Astrocyte (in vitro differentiated cells and primary cell): ENCODE measurements around the gene ARMH1. TPM values are rescaled to one million over a fixed set of nuclear protein-coding genes. Genes with fewer than 3 reads are reported as not detected.

Experiments
- DNase-seq: peaks from one replicate; pipeline ENCODE4 v3.0.0-alpha.2; 2010; ENCODE audit warnings: low read depth
- FAIRE-seq: peaks from 2 replicates; lab custom pipeline; 2011; peaks lifted over from hg19 to GRCh38; lab: Jason Lieb, UNC
- H2AFZ ChIP-seq: 2 replicates; pipeline ENCODE4 v1.6.0; 2012; ENCODE audit warnings: low read depth, low read length, inconsistent platforms
- H3K27ac ChIP-seq: 2 replicates; pipeline ENCODE4 v1.5.1; 2011; ENCODE audit warnings: low read depth, low read length, inconsistent platforms
- H3K27me3 ChIP-seq: 2 replicates; pipeline ENCODE4 v1.6.0; 2011; ENCODE audit warnings: low read length, inconsistent platforms; ENCODE audit not compliant: insufficient read depth
- H3K36me3 ChIP-seq: 2 replicates; pipeline ENCODE4 v1.5.1; 2011; ENCODE audit warnings: low read length, inconsistent platforms; ENCODE audit not compliant: insufficient read depth
- H3K4me1 ChIP-seq: 2 replicates; pipeline ENCODE4 v1.5.1; 2011; ENCODE audit warnings: low read length, inconsistent platforms; ENCODE audit not compliant: insufficient read depth
- H3K4me2 ChIP-seq: 2 replicates; pipeline ENCODE4 v1.6.0; 2012; ENCODE audit warnings: low read length, inconsistent platforms
- H3K4me3 ChIP-seq: 2 replicates; pipeline ENCODE4 v1.5.1; 2011; ENCODE audit warnings: low read depth, mild to moderate bottlenecking, low read length, inconsistent platforms; ENCODE audit not compliant: insufficient read depth
- H3K79me2 ChIP-seq: 2 replicates; pipeline ENCODE4 v1.6.0; 2012; ENCODE audit warnings: mild to moderate bottlenecking, low read length, inconsistent platforms; ENCODE audit not compliant: insufficient read depth
- H3K9ac ChIP-seq: 2 replicates; pipeline ENCODE4 v1.6.0; 2012; ENCODE audit warnings: mild to moderate bottlenecking, low read length, inconsistent platforms
- H3K9me3 ChIP-seq: 2 replicates; pipeline ENCODE4 v1.5.1; 2012; ENCODE audit warnings: low read depth, mild to moderate bottlenecking, low read length, inconsistent platforms; ENCODE audit not compliant: insufficient read depth
- H4K20me1 ChIP-seq: 2 replicates; pipeline ENCODE4 v1.6.0; 2012; ENCODE audit warnings: low read length, inconsistent platforms; ENCODE audit not compliant: insufficient read depth
- H3K27ac Mint-ChIP-seq: one replicate; pipeline ENCODE4 v1.8.0; 2021; ENCODE audit warnings: mild to moderate bottlenecking, mixed read lengths; ENCODE audit not compliant: unreplicated experiment
- H3K27me3 Mint-ChIP-seq: one replicate; pipeline ENCODE4 v1.8.0; 2021; ENCODE audit warnings: low read depth, mixed read lengths; ENCODE audit not compliant: unreplicated experiment
- H3K36me3 Mint-ChIP-seq: one replicate; pipeline ENCODE4 v1.8.0; 2021; ENCODE audit warnings: low read depth, mixed read lengths; ENCODE audit not compliant: unreplicated experiment
- H3K4me1 Mint-ChIP-seq: one replicate; pipeline ENCODE4 v1.8.0; 2021; ENCODE audit warnings: low read depth, mixed read lengths; ENCODE audit not compliant: unreplicated experiment
- H3K4me3 Mint-ChIP-seq: one replicate; pipeline ENCODE4 v1.8.0; 2021; ENCODE audit warnings: mild to moderate bottlenecking, moderate library complexity, mixed read lengths; ENCODE audit not compliant: unreplicated experiment
- H3K9me3 Mint-ChIP-seq: one replicate; pipeline ENCODE4 v1.8.0; 2021; ENCODE audit warnings: mild to moderate bottlenecking, mixed read lengths; ENCODE audit not compliant: unreplicated experiment
- CTCF ChIP-seq: IDR thresholded peaks from 2 replicates; pipeline ENCODE4 v1.5.1; 2011; ENCODE audit warnings: low read depth, mild to moderate bottlenecking, inconsistent platforms, low read length, moderate library complexity; ENCODE audit not compliant: insufficient read depth
- EZH2 ChIP-seq: IDR thresholded peaks from 2 replicates; pipeline ENCODE4 v1.6.1; 2012; ENCODE audit warnings: mild to moderate bottlenecking, low read length, inconsistent platforms; ENCODE audit not compliant: insufficient read depth
- total RNA-seq: library from RNA; stranded (reverse); gene quantifications from 2 replicates; pipeline ENCODE4 v1.2.1, GENCODE V29; 2021

The ARMH1 gene
- total RNA-seq, 1 donor from 2014 or later = 2.5 TPM

DNA sequence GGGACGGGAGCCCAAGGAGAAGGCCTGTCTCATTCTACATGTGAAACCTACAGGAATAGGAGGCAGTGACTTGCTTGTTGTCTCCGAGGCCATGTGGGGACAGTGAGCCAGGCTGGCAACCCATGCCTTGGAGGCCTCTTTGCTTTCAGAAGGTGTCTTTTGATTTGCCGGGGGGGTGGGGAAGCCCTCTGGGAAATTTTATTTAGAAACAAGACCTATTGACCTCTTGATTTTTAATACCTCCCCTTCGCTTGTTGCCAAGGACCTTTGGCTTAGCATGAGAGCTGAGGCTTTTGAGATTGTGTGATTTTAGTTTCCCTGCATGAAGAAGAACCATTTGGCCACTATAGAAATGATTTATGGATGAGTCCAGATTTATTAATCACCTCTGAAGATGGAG lies 4.1 kb downstream of the ARMH1 start:
- no peak overlapping the region for H3K27ac Mint-ChIP-seq
- Histone ChIP-seq H3K79me2 (no peaks in the 10 kb centered on the region), H2AFZ (no peak overlapping the region), H3K27me3 (no peaks in the 10 kb centered on the region), H4K20me1 (no peaks in the 10 kb centered on the region), H3K4me1 (peaks cover 13% of the 10 kb centered on the region), H3K36me3 (no peaks in the 10 kb centered on the region), H3K27ac (no peak overlapping the region), H3K4me3 (no peak overlapping the region), H3K9ac (no peak overlapping the region), H3K9me3 (no peaks in the 10 kb centered on the region), H3K4me2 (no peak overlapping the region)
- DNase-seq (no peak), FAIRE-seq (no peak)
- H3K4me3 Mint-ChIP-seq = no peak overlapping the region
- peaks cover 5% of the 10 kb centered on the region for H3K4me1 Mint-ChIP-seq
- peaks cover 7% of the 10 kb centered on the region for H3K9me3 Mint-ChIP-seq
- TF ChIP-seq CTCF (no peak), EZH2 (no peak)
- H3K36me3 Mint-ChIP-seq = peaks cover 17% of the 10 kb centered on the region
- no peaks in the 10 kb centered on the region for H3K27me3 Mint-ChIP-seq

DNA sequence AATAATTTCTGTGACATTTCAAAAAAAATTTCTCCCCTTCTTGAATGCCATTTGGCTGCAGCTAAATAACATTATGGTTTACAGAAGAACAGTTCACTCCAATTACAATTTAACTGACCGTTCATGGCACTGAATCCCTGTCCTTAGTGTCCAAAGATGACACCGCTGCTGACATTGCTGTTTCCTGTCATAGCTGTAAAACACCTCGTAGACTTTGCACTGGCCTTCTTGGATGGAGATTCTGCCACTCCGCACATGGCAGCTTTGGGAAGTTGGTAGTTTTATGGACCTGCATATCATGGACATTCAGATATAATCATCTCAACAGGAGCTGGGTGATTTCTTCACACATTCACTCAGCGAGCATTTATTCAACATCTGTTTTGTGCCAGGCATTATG lies 5.0 kb downstream of the ARMH1 start:
- Histone ChIP-seq H3K4me3 (no peak overlapping the region), H3K36me3 (no peaks in the 10 kb centered on the region), H4K20me1 (no peaks in the 10 kb centered on the region), H3K4me2 (no peak overlapping the region), H3K9me3 (no peaks in the 10 kb centered on the region), H3K27me3 (no peaks in the 10 kb centered on the region), H3K79me2 (no peaks in the 10 kb centered on the region), H2AFZ (no peak overlapping the region), H3K9ac (no peak overlapping the region), H3K4me1 (peaks cover 13% of the 10 kb centered on the region), H3K27ac (no peak overlapping the region)
- H3K9me3 Mint-ChIP-seq = peaks cover 7% of the 10 kb centered on the region
- peaks cover 17% of the 10 kb centered on the region for H3K36me3 Mint-ChIP-seq
- TF ChIP-seq EZH2 = no peak
- no peak for TF ChIP-seq CTCF
- H3K4me1 Mint-ChIP-seq = peaks cover 4% of the 10 kb centered on the region
- DNase-seq = no peak
- no peak overlapping the region for H3K27ac Mint-ChIP-seq
- no peak overlapping the region for H3K4me3 Mint-ChIP-seq
- H3K27me3 Mint-ChIP-seq = no peaks in the 10 kb centered on the region
- FAIRE-seq = no peak

DNA sequence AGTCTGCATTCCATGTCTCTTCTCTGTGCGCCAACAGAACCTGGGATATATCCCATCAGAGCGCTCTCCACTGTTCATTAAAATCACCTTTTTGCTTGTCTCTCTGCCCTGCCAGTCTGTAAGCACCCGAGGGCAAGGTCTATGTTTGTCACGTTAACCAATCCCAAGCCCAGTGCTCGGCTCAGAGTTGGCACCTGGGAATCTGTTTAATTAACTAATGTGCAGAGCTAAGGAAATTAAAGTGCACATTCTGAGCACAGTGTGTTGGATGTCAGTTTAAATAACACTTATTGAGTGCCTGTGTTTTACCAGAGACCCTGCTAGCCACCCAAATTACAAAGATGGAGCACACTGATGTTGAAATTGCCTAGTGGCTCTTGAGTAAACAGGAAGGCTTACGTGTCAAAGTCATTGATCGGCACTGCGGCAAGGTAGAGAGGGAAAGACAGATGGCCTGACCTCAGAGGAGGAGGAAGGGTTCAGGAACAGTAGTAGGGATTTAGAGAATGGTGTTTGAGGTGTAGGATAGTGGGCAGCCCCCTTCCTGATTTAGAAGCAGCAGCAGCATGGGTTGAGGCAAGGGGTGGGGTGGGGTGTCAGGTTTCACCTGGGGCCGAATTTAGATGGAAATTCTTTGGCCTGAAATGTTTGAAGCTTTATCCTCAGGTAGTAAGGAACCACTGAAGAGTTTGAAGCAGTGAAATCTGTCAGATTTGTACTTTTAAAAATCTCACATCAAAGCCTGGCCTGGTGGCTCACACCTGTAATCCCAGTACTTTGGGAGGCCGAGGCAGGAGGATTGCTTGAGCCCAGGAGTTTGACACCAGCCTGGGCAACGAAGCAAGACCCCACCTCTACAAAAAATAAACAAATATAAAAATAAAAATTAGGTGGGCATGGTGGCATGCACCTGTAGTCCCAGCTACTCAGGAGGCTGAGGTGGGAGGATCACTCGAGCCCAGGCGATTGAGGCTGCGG lies 7.7 kb downstream of the ARMH1 start:
- no peak for TF ChIP-seq EZH2
- TF ChIP-seq CTCF = no peak
- Histone ChIP-seq H3K79me2 (no peaks in the 10 kb centered on the region), H3K4me2 (no peak overlapping the region), H3K4me1 (no peaks in the 10 kb centered on the region), H3K27me3 (no peaks in the 10 kb centered on the region), H3K9me3 (no peaks in the 10 kb centered on the region), H3K27ac (no peak overlapping the region), H3K36me3 (no peaks in the 10 kb centered on the region), H3K9ac (no peak overlapping the region), H3K4me3 (no peak overlapping the region), H2AFZ (no peak overlapping the region), H4K20me1 (no peaks in the 10 kb centered on the region)
- peaks cover 17% of the 10 kb centered on the region for H3K36me3 Mint-ChIP-seq
- no peaks in the 10 kb centered on the region for H3K27me3 Mint-ChIP-seq
- H3K27ac Mint-ChIP-seq = no peak overlapping the region
- peaks cover 7% of the 10 kb centered on the region for H3K9me3 Mint-ChIP-seq
- no peaks in the 10 kb centered on the region for H3K4me1 Mint-ChIP-seq
- FAIRE-seq (no peak), DNase-seq (no peak)
- H3K4me3 Mint-ChIP-seq = no peak overlapping the region
